NCI-H2081 (cell line): ENCODE measurements around the gene PRKAR1A.
A peak's percentile ranks its signal among the peaks of the same experiment; 100 is the strongest.
"Not testable (repeated sequence)": the region's sequence is repeated elsewhere in the genome, so short reads cannot be mapped to it uniquely, and the experiment has no call there.

Source experiments
- DNase-seq, 2 experiments: peaks; one replicate each; lab custom pipeline; 2025; lab: John Stamatoyannopoulos, UW

The PRKAR1A gene

DNA sequence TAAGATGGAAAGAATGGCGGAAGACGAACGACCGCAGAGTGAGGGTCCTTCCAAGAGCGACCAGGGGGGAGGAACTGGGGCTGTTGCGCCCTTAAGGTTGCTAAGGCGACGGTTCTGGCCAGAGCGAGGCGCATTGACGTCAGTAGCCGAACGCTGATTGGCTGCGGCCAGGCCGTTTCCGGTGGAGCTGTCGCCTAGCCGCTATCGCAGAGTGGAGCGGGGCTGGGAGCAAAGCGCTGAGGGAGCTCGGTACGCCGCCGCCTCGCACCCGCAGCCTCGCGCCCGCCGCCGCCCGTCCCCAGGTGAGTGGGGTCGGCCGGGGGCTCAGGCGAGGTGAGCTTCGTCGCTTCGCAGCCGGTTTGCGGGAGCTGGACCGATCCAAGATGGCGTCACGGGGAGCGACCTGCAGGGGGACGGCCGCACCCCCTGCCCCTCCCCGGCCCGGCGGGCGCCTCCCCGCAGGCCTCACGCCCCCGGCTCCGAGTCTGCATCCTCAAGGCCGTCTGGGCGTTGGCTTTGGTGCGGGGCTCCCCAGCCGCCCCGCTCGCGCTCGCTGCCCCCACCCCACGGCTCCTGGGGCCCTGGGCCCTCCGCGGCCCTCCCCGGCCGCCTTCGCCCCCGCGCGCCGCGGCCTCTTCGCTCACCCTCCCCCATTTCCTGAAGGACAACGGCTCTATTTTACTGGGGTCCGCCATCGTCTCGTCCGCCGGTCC lies at the start of gene PRKAR1A:
PRKAR1A (plus strand) TSS at position 184 of the 713 bp plus-strand sequence. CDS start 2,970 bp downstream, outside the sequence.
- DNase-seq = peak; percentile 95 to 97

DNA sequence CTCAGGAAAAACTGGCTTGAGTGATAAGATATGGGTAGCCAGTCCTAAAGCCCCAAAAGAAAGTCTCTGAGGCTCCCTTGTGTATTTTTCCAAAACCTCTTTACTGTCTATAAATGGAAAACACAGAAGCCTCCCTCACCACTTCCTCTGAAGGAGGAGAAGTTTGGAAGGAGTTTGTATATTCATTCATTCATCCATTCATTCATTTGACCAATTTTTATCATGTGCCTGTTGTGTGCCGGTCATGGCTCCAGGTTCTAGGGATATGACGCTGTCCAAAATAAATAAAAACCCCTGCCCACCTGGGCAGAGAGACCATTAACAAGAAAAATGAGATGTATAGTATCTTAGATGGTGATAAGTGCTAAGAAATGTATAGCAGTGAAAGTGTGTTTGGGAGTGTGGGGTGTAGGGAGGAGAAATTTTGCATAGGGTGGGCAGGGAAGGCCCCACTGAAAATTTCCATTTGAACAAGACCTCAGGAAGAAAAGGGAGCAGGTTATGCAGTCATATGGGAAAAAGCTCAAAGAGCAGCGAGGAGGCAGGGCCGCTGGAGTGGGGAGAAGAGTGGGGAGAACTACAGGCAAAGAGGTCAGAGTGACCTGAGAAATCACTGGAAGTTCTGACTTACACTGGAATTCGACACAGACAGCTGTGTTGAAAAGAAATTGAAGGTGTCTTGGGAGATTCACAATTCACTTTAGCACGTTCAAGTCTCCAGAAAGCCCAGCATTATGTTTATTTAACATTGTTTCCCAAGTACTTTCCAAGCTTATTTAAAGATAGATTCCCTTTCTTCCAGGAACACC lies 48.8 kb upstream of the PRKAR1A start:
- no peak for DNase-seq

DNA sequence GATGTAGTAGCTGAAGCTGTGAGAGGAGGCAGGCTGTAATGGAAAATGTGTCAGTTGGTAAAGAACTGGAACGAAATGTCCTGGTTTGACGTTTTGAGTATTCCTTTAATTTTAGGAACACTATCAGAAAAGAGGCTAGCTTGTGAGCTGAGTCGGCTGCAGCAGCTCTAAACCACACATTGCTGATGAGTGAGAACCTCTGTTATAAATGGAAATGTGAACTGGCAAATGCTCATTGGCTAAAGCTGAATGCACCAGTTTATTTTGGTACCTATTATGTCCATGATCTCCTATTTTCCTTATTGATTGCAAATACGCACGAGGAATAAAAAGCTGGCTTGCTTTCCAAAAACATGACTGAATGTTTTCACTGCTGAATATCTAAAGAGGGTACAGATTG lies 43.9 kb upstream of the PRKAR1A start:
- no peak for DNase-seq

GRCh38 chr17:68468788-68469187 lies 43.4 kb upstream of the PRKAR1A start:
- DNase-seq = no peak

DNA sequence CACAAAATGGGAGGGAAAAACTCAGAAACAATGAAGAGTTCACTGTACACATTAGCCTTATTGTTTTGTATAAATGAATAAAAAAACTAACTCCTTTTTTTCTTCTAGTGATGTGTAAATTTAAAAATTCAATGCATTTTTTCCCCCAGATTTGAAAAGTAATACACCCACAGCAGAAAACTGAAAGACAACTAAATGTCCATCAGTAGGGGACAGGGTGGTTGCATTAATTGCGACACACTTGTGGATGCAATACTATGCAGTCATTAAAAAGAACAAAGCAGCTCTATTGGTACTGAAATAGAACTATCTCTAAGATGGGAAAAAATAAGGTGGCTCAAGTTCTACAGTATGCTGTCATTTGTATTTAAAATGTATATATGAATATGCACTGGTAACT lies 41.3 kb upstream of the PRKAR1A start:
- no peak for DNase-seq

DNA sequence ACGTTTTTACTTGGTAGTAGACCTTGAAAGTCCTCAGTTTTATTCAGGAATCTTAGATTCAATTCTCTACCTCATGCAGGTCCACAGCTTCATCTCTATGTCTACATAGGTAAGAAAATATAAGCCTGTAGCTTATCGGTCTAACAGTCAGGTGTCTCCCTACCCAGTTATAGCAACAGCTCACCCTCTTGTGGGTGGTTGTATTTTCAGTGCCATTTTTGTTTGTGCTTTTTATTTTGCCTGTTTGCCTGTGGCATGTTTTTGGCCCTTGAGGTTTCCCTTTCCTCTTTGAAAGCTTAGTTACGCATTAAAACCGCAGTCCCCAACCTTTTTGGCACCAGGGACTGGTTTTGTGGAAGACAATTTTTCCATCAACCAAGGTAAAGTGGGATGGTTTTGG lies 31.3 kb upstream of the PRKAR1A start:
- no peak for DNase-seq

DNA sequence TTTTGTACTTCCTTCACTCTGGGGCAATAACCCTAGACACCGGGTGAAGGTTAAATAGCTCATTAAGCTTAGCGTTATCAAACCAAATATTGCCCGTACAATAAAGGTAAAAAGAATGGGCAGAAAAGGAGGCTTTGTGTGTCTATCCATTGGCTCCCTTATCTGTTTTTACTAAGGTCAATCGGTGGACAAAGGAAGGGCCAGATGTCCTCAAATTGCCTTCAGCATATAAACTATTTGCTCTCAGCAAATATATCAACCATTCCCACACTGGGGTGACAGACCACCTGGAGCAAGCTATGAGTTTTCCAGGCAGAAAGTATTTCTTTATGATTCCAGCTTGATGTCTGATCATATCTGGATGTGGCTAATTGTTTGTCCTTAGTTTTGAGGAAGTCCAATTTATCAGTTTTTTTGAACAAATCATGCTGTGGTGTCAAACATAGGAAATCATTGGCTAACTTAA lies 29.6 kb upstream of the PRKAR1A start:
- DNase-seq = no peak

- DNase-seq = no peak
Measured at GRCh38 chr17:68484458-68484857, 27.8 kb upstream of the PRKAR1A start.

- DNase-seq = no peak
Measured at GRCh38 chr17:68489919-68490318, 22.3 kb upstream of the PRKAR1A start.

- no peak for DNase-seq
Measured at GRCh38 chr17:68491381-68492231, 20.6 kb upstream of the PRKAR1A start.

- DNase-seq = not testable (repeated sequence)
Measured at GRCh38 chr17:68492394-68493054, 19.7 kb upstream of the PRKAR1A start.

GRCh38 chr17:68495081-68495480 lies 17.1 kb upstream of the PRKAR1A start:
- DNase-seq = no peak

- no peak for DNase-seq
Measured at GRCh38 chr17:68497885-68498319, 14.3 kb upstream of the PRKAR1A start.

- DNase-seq = no peak
Measured at GRCh38 chr17:68498479-68499326, 13.5 kb upstream of the PRKAR1A start.

DNA sequence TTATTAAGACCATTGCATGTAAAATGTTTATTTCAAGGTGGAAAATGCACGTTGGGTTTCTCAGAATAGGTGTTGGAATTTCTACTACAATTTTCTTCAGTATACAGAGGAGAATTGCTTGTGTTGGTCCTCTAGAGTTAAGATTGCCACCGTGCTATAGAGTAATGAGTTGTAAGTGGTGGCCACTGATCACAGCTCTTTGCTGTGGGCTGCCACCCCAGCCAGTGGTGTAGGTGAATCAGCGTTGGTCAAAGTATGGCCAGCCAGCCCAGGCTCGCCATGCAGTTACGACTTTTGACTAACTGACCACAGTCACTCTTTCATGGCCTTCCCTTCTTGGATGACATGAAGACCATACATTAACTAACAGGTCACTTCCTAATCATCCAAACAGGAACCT lies 12.6 kb upstream of the PRKAR1A start:
- DNase-seq = no peak

GRCh38 chr17:68501074-68501473 lies 11.2 kb upstream of the PRKAR1A start:
- no peak for DNase-seq

- no peak for DNase-seq
Measured at GRCh38 chr17:68505951-68506350, 6.3 kb upstream of the PRKAR1A start.

GRCh38 chr17:68507576-68507975 lies 4.7 kb upstream of the PRKAR1A start:
- DNase-seq = no peak

- peak in 1 of 2 experiments; percentile 77 for DNase-seq
Measured at GRCh38 chr17:68509141-68510057, 2.8 kb upstream of the PRKAR1A start.

DNA sequence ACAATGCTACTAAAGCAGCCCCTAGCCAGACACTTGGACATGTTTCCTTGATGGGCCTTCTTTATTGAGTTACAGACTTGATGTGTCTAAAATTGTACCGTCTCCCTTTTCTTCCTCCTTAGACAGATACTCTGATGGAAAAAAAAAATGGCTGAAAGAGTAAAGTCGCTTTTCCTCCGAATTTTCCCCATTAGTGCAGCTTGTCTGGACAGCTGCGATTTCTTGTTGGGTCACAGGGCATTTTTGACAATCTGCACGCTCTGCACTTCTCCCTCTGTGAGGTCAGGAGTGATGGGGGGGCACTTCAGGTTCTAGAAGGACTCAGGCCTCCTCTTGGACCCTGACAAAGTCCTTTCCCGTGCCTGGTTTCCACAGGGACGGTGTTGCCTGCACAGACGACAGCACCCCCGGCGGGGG lies 968 bp upstream of the PRKAR1A start:
- DNase-seq = no peak
